ENCODE data around the gene IFNA14. TPM values are rescaled to one million over a fixed set of nuclear protein-coding genes. Genes with fewer than 3 reads are reported as not detected.
"Not testable (repeated sequence)": the region's sequence is repeated elsewhere in the genome, so short reads cannot be mapped to it uniquely, and the experiment has no call there.

Gene IFNA14
- total RNA-seq, 2 donors from 2014 or later: not detected

- no peak for ATAC-seq
- intact Hi-C loops (cut with DNase I, micrococcal nuclease): loop anchor here in 1 of 2 donors (10.0 kb wide), 1 partner anchor 552 kb away; no protein-coding TSS in a partner anchor
- no peak for DNase-seq
Measured at GRCh38 chr9:21233258-21233657, 6.5 kb downstream of the IFNA14 start.

- no peak for ATAC-seq
- DNase-seq: no peak
- intact Hi-C loops (cut with DNase I, micrococcal nuclease): no loop called here
Measured at GRCh38 chr9:21228122-21228521, 11.7 kb downstream of the IFNA14 start, which contains the start of gene IFNA17. TSS of gene IFNA17 (minus strand) at chr9:21228222. CDS start at chr9:21228173, 49 bp downstream.

GRCh38 chr9:21217211-21217610, 22.6 kb downstream of the IFNA14 start, which contains the start of gene IFNA16:
TSS of gene IFNA16 (minus strand) at chr9:21217311. CDS start at chr9:21217305, 6 bp downstream.
- ATAC-seq; DNase-seq; intact Hi-C loops (cut with DNase I, micrococcal nuclease): not testable (repeated sequence)

- ATAC-seq; DNase-seq; intact Hi-C loops (cut with DNase I, micrococcal nuclease): not testable (repeated sequence)
Measured at GRCh38 chr9:21213411-21214326, 26.1 kb downstream of the IFNA14 start.

- intact Hi-C loops (cut with DNase I, micrococcal nuclease); ATAC-seq; DNase-seq: not testable (repeated sequence)
Measured at GRCh38 chr9:21212160-21212559, 27.6 kb downstream of the IFNA14 start.

GRCh38 chr9:21210782-21211181, 29.0 kb downstream of the IFNA14 start:
- ATAC-seq; DNase-seq; intact Hi-C loops (cut with DNase I, micrococcal nuclease): not testable (repeated sequence)

GRCh38 chr9:21210311-21210710, 29.5 kb downstream of the IFNA14 start:
- intact Hi-C loops (cut with DNase I, micrococcal nuclease): no loop called here
- DNase-seq (no peak), ATAC-seq (no peak)

GRCh38 chr9:21207043-21207442, 32.8 kb downstream of the IFNA14 start, which contains the start of gene IFNA10:
TSS of gene IFNA10 (minus strand) at chr9:21207143. CDS start at chr9:21207097, 46 bp downstream.
- ATAC-seq, DNase-seq: not testable (repeated sequence)

GRCh38 chr9:21205204-21205603, 34.6 kb downstream of the IFNA14 start:
- ATAC-seq (no peak), DNase-seq (no peak)
- intact Hi-C loops (cut with DNase I, micrococcal nuclease): no loop called here

More at GRCh38 chr9:21207043-21207442, 32.8 kb downstream of the IFNA14 start, which contains the start of gene IFNA10:
- intact Hi-C loops (cut with DNase I, micrococcal nuclease): not testable (repeated sequence)

GRCh38 chr9:21202105-21202504, 37.7 kb downstream of the IFNA14 start, which contains the start of gene IFNA7:
TSS of gene IFNA7 (minus strand) at chr9:21202205. CDS start at chr9:21202165, 40 bp downstream.
- DNase-seq; intact Hi-C loops (cut with DNase I, micrococcal nuclease); ATAC-seq: not testable (repeated sequence)

GRCh38 chr9:21194867-21195776, 44.7 kb downstream of the IFNA14 start:
- intact Hi-C loops (cut with DNase I, micrococcal nuclease); DNase-seq: not testable (repeated sequence)
- peak; percentile 43 for ATAC-seq

Other genes starting within 250 kb of the IFNA14 start
- 1 to 10 TPM in 1 of 2 donors, under 1 TPM in 1; 0.52 to 2.3 TPM for gene HACD4, start 208.4 kb downstream of the IFNA14 start, total RNA-seq
- not detected for gene IFNB1, start 162.1 kb downstream of the IFNA14 start, total RNA-seq
- gene IFNW1, start 98.2 kb downstream of the IFNA14 start, total RNA-seq: not detected
- gene IFNA21, start 73.3 kb downstream of the IFNA14 start, total RNA-seq: not detected
- gene IFNA4, start 52.4 kb downstream of the IFNA14 start, total RNA-seq: not detected
- gene IFNA7, start 37.8 kb downstream of the IFNA14 start, total RNA-seq: not detected
- gene IFNA10, start 32.9 kb downstream of the IFNA14 start, total RNA-seq: not detected
- gene IFNA16, start 22.7 kb downstream of the IFNA14 start, total RNA-seq: not detected
- not detected for gene IFNA17, start 11.8 kb downstream of the IFNA14 start, total RNA-seq
- gene IFNA5, start 65.3 kb upstream of the IFNA14 start, total RNA-seq: not detected
- 10 to 100 TPM; 19.0 to 23.7 TPM for gene KLHL9, start 95.4 kb upstream of the IFNA14 start, total RNA-seq
- not detected for gene IFNA6, start 110.9 kb upstream of the IFNA14 start, total RNA-seq
- gene IFNA13, start 128.1 kb upstream of the IFNA14 start, total RNA-seq: not detected
- gene IFNA2, start 145.4 kb upstream of the IFNA14 start, total RNA-seq: not detected
- not detected for gene IFNA8, start 169.1 kb upstream of the IFNA14 start, total RNA-seq
- gene IFNA1, start 200.4 kb upstream of the IFNA14 start, total RNA-seq: not detected
- not detected for gene IFNE, start 242.3 kb upstream of the IFNA14 start, total RNA-seq

Data from left colon (tissue), 2 donors.